GM18867 (cell line): ENCODE data around the gene PDE1A.

Experiments
- ATAC-seq: cut with Tn5 transposase; IDR thresholded peaks from one replicate; pipeline ENCODE4 v1.9.1; 2021; ENCODE audit warnings: mild to moderate bottlenecking, moderate library complexity; ENCODE audit not compliant: unreplicated experiment

PDE1A gene

GRCh38 chr2:182220335-182220734, 206.5 kb downstream of the PDE1A start:
- ATAC-seq, result no peak

- ATAC-seq, result no peak
Measured at GRCh38 chr2:182210669-182211068, 216.2 kb downstream of the PDE1A start.

GRCh38 chr2:182208421-182208820, 218.4 kb downstream of the PDE1A start:
- no peak for ATAC-seq

- ATAC-seq, result peak; percentile 85
Measured at GRCh38 chr2:182207049-182207746, 219.6 kb downstream of the PDE1A start.

- no peak for ATAC-seq
Measured at GRCh38 chr2:182197529-182197928, 229.3 kb downstream of the PDE1A start.

GRCh38 chr2:182193291-182193690, 233.5 kb downstream of the PDE1A start:
- no peak for ATAC-seq

GRCh38 chr2:182191061-182191460, 235.8 kb downstream of the PDE1A start:
- ATAC-seq, result no peak

GRCh38 chr2:182187130-182187529, 239.7 kb downstream of the PDE1A start:
- no peak for ATAC-seq

- ATAC-seq, result peak; percentile 76
Measured at GRCh38 chr2:182186132-182186735, 240.6 kb downstream of the PDE1A start.

GRCh38 chr2:182182436-182182835, 244.4 kb downstream of the PDE1A start:
- ATAC-seq, result no peak

- ATAC-seq, result no peak
Measured at GRCh38 chr2:182181381-182181780, 245.5 kb downstream of the PDE1A start.

- ATAC-seq, result no peak
Measured at GRCh38 chr2:182179176-182179575, 247.7 kb downstream of the PDE1A start.

GRCh38 chr2:182173944-182174622, 252.8 kb downstream of the PDE1A start:
- peak; percentile 62 for ATAC-seq

GRCh38 chr2:182170341-182170740, 256.5 kb downstream of the PDE1A start:
- no peak for ATAC-seq

GRCh38 chr2:182167882-182168281, 259.0 kb downstream of the PDE1A start:
- no peak for ATAC-seq

GRCh38 chr2:182166841-182167240, 260.0 kb downstream of the PDE1A start:
- ATAC-seq, result no peak

GRCh38 chr2:182166406-182166805, 260.4 kb downstream of the PDE1A start:
- ATAC-seq, result no peak

- no peak for ATAC-seq
Measured at GRCh38 chr2:182165202-182165601, 261.6 kb downstream of the PDE1A start.

- no peak for ATAC-seq
Measured at GRCh38 chr2:182164686-182165085, 262.1 kb downstream of the PDE1A start.

- no peak for ATAC-seq
Measured at GRCh38 chr2:182163878-182164277, 263.0 kb downstream of the PDE1A start.

- no peak for ATAC-seq
Measured at GRCh38 chr2:182148344-182148743, 278.5 kb downstream of the PDE1A start.

- ATAC-seq, result no peak
Measured at GRCh38 chr2:182144776-182145165, 282.1 kb downstream of the PDE1A start.
